ENCODE measurements around the gene RIPOR2.

The RIPOR2 gene

GRCh38 chr6:24924580-24925356, 11.0 kb downstream of the RIPOR2 start:
- Histone ChIP-seq H3K9me3 (ENCODE audit: control extremely low read depth in 1 of 5, control insufficient read depth in 4 of 5, insufficient read depth in 2 of 5, low read depth in 1 of 5, low read length in 4 of 5) (no peaks in the 10 kb centered on the region), H3K27me3 (replicated peaks in 2 of 5; ENCODE audit: control insufficient read depth in 4 of 5, insufficient read depth in 5 of 5, low read length in 4 of 5) (no peaks in the 10 kb centered on the region), H3K4me3 (ENCODE audit: control insufficient read depth in 1 of 7, extremely low read depth in 1 of 7, insufficient read depth in 4 of 7, low read depth in 2 of 7, low read length in 6 of 7) (no peak overlapping the region), H3K27ac (ENCODE audit: insufficient read depth in 1 of 2, low read depth in 1 of 2, low read length in 2 of 2, poor library complexity in 1 of 2, severe bottlenecking in 2 of 2) (no peak overlapping the region), H3K4me1 (ENCODE audit: control extremely low read depth in 1 of 4, control insufficient read depth in 4 of 4, insufficient read depth in 4 of 4, low read length in 3 of 4) (peaks cover 12 to 43% (median 18%) of the 10 kb centered on the region in 4 experiments), H3K36me3 (ENCODE audit: control insufficient read depth in 4 of 4, insufficient read depth in 4 of 4, low read length in 3 of 4) (peaks cover 0 to 3% (median 1%) of the 10 kb centered on the region in 4 experiments)
- 76% methylated on average over 2 of the region's 2 CpGs for WGBS (ENCODE audit: insufficient coverage)
- DNase-seq: peak in 2 of 3 donors; percentile 28 to 50
- ChIA-PET POLR2A (no interaction called here), CTCF (interaction anchor here (1.0 to 2.3 kb wide), 11 partner anchors 9 to 299 kb away, joined by 3 to 9 read pairs (median 3); partner anchors contain the start of gene RIPOR2)

GRCh38 chr6:24923885-24924401, 11.8 kb downstream of the RIPOR2 start:
- no peak for DNase-seq
- ChIA-PET POLR2A (no interaction called here), CTCF (interaction anchor here (0.5 to 2.0 kb wide), 7 partner anchors 10 to 300 kb away, joined by 3 to 9 read pairs (median 3); no protein-coding TSS in a partner anchor)
- H3K4me3 ChIP-seq (ENCODE audit: control insufficient read depth in 1 of 7, extremely low read depth in 1 of 7, insufficient read depth in 4 of 7, low read depth in 2 of 7, low read length in 6 of 7): no peak overlapping the region
- WGBS (ENCODE audit: insufficient coverage): 98% methylated on average over 6 of the region's 8 CpGs
- peaks cover 0 to 3% (median 1%) of the 10 kb centered on the region in 4 experiments for H3K36me3 ChIP-seq (ENCODE audit: control insufficient read depth in 4 of 4, insufficient read depth in 4 of 4, low read length in 3 of 4)
- H3K27me3 ChIP-seq (replicated peaks in 2 of 5; ENCODE audit: control insufficient read depth in 4 of 5, insufficient read depth in 5 of 5, low read length in 4 of 5): no peaks in the 10 kb centered on the region
- H3K27ac ChIP-seq (ENCODE audit: insufficient read depth in 1 of 2, low read depth in 1 of 2, low read length in 2 of 2, poor library complexity in 1 of 2, severe bottlenecking in 2 of 2): no peak overlapping the region
- peaks cover 16 to 44% (median 25%) of the 10 kb centered on the region in 4 experiments for H3K4me1 ChIP-seq (ENCODE audit: control extremely low read depth in 1 of 4, control insufficient read depth in 4 of 4, insufficient read depth in 4 of 4, low read length in 3 of 4)
- H3K9me3 ChIP-seq (ENCODE audit: control extremely low read depth in 1 of 5, control insufficient read depth in 4 of 5, insufficient read depth in 2 of 5, low read depth in 1 of 5, low read length in 4 of 5): no peaks in the 10 kb centered on the region

GRCh38 chr6:24922814-24923213, 12.9 kb downstream of the RIPOR2 start:
- ChIA-PET POLR2A (no interaction called here), CTCF (interaction anchor here (6.5 kb wide), 1 partner anchor 13 kb away, joined by 46 read pairs; no protein-coding TSS in a partner anchor)
- Histone ChIP-seq H3K9me3 (ENCODE audit: control extremely low read depth in 1 of 5, control insufficient read depth in 4 of 5, insufficient read depth in 2 of 5, low read depth in 1 of 5, low read length in 4 of 5) (no peaks in the 10 kb centered on the region), H3K27ac (ENCODE audit: insufficient read depth in 1 of 2, low read depth in 1 of 2, low read length in 2 of 2, poor library complexity in 1 of 2, severe bottlenecking in 2 of 2) (no peak overlapping the region), H3K36me3 (ENCODE audit: control insufficient read depth in 4 of 4, insufficient read depth in 4 of 4, low read length in 3 of 4) (peaks cover 0 to 4% (median 2%) of the 10 kb centered on the region in 4 experiments), H3K27me3 (replicated peaks in 2 of 5; ENCODE audit: control insufficient read depth in 4 of 5, insufficient read depth in 5 of 5, low read length in 4 of 5) (no peaks in the 10 kb centered on the region), H3K4me3 (ENCODE audit: control insufficient read depth in 1 of 7, extremely low read depth in 1 of 7, insufficient read depth in 4 of 7, low read depth in 2 of 7, low read length in 6 of 7) (no peak overlapping the region), H3K4me1 (ENCODE audit: control extremely low read depth in 1 of 4, control insufficient read depth in 4 of 4, insufficient read depth in 4 of 4, low read length in 3 of 4) (peaks cover 23 to 52% (median 31%) of the 10 kb centered on the region in 4 experiments)
- WGBS (ENCODE audit: insufficient coverage): no CpG with 5 or more reads among the region's 2 CpGs
- DNase-seq: no peak

- peaks cover 23 to 52% (median 31%) of the 10 kb centered on the region in 4 experiments for H3K4me1 ChIP-seq (ENCODE audit: control extremely low read depth in 1 of 4, control insufficient read depth in 4 of 4, insufficient read depth in 4 of 4, low read length in 3 of 4)
These were observed 13.6 kb downstream of the RIPOR2 start for GRCh38 chr6:24922170-24922569.

GRCh38 chr6:24920136-24920535, 15.6 kb downstream of the RIPOR2 start:
- Histone ChIP-seq H3K36me3 (ENCODE audit: control insufficient read depth in 4 of 4, insufficient read depth in 4 of 4, low read length in 3 of 4) (peaks cover 0 to 12% (median 7%) of the 10 kb centered on the region in 4 experiments), H3K4me3 (ENCODE audit: control insufficient read depth in 1 of 7, extremely low read depth in 1 of 7, insufficient read depth in 4 of 7, low read depth in 2 of 7, low read length in 6 of 7) (no peak overlapping the region), H3K27ac (ENCODE audit: insufficient read depth in 1 of 2, low read depth in 1 of 2, low read length in 2 of 2, poor library complexity in 1 of 2, severe bottlenecking in 2 of 2) (no peak overlapping the region), H3K4me1 (ENCODE audit: control extremely low read depth in 1 of 4, control insufficient read depth in 4 of 4, insufficient read depth in 4 of 4, low read length in 3 of 4) (peaks cover 23 to 44% (median 28%) of the 10 kb centered on the region in 4 experiments), H3K9me3 (ENCODE audit: control extremely low read depth in 1 of 5, control insufficient read depth in 4 of 5, insufficient read depth in 2 of 5, low read depth in 1 of 5, low read length in 4 of 5) (no peaks in the 10 kb centered on the region), H3K27me3 (replicated peaks in 2 of 5; ENCODE audit: control insufficient read depth in 4 of 5, insufficient read depth in 5 of 5, low read length in 4 of 5) (no peaks in the 10 kb centered on the region)
- POLR2A ChIA-PET: no interaction called here
- CTCF ChIA-PET: interaction anchor here (0.9 to 6.5 kb wide), 11 partner anchors 10 to 107 kb away, joined by 3 to 46 read pairs (median 4); partner anchors contain the start of gene RIPOR2
- DNase-seq: no peak

More at GRCh38 chr6:24922170-24922569, 13.6 kb downstream of the RIPOR2 start:
- Histone ChIP-seq H3K9me3 (ENCODE audit: control extremely low read depth in 1 of 5, control insufficient read depth in 4 of 5, insufficient read depth in 2 of 5, low read depth in 1 of 5, low read length in 4 of 5) (no peaks in the 10 kb centered on the region), H3K4me3 (ENCODE audit: control insufficient read depth in 1 of 7, extremely low read depth in 1 of 7, insufficient read depth in 4 of 7, low read depth in 2 of 7, low read length in 6 of 7) (no peak overlapping the region), H3K36me3 (ENCODE audit: control insufficient read depth in 4 of 4, insufficient read depth in 4 of 4, low read length in 3 of 4) (peaks cover 0 to 5% (median 2%) of the 10 kb centered on the region in 4 experiments), H3K27ac (ENCODE audit: insufficient read depth in 1 of 2, low read depth in 1 of 2, low read length in 2 of 2, poor library complexity in 1 of 2, severe bottlenecking in 2 of 2) (no peak overlapping the region), H3K27me3 (replicated peaks in 2 of 5; ENCODE audit: control insufficient read depth in 4 of 5, insufficient read depth in 5 of 5, low read length in 4 of 5) (no peaks in the 10 kb centered on the region)
- peak in 1 of 3 donors; percentile 32 for DNase-seq
- WGBS (ENCODE audit: insufficient coverage): 35% methylated on average over 3 of the region's 4 CpGs
- POLR2A ChIA-PET: no interaction called here
- CTCF ChIA-PET: interaction anchor here (0.8 to 6.5 kb wide), 3 partner anchors 12 to 95 kb away, joined by 3 to 46 read pairs (median 3); no protein-coding TSS in a partner anchor

GRCh38 chr6:24919056-24919892, 16.5 kb downstream of the RIPOR2 start:
- no peaks in the 10 kb centered on the region for H3K9me3 ChIP-seq (ENCODE audit: control extremely low read depth in 1 of 5, control insufficient read depth in 4 of 5, insufficient read depth in 2 of 5, low read depth in 1 of 5, low read length in 4 of 5)
- H3K27ac ChIP-seq (ENCODE audit: insufficient read depth in 1 of 2, low read depth in 1 of 2, low read length in 2 of 2, poor library complexity in 1 of 2, severe bottlenecking in 2 of 2): peak overlapping the region in 1 of 2 experiments; percentile 28
- POLR2A ChIA-PET: interaction anchor here (0.7 to 1.1 kb wide), 2 partner anchors 33 to 42 kb away, joined by 3 read pairs; no protein-coding TSS in a partner anchor
- 28% methylated on average over 6 of the region's 12 CpGs for WGBS (ENCODE audit: insufficient coverage)
- DNase-seq: peak in 2 of 3 donors; percentile 65 to 82
- H3K27me3 ChIP-seq (replicated peaks in 2 of 5; ENCODE audit: control insufficient read depth in 4 of 5, insufficient read depth in 5 of 5, low read length in 4 of 5): no peaks in the 10 kb centered on the region
- H3K4me3 ChIP-seq (ENCODE audit: control insufficient read depth in 1 of 7, extremely low read depth in 1 of 7, insufficient read depth in 4 of 7, low read depth in 2 of 7, low read length in 6 of 7): peak overlapping the region in 3 of 7 experiments; percentile 0 to 44 (median 27)
- peaks cover 23 to 40% (median 26%) of the 10 kb centered on the region in 4 experiments for H3K4me1 ChIP-seq (ENCODE audit: control extremely low read depth in 1 of 4, control insufficient read depth in 4 of 4, insufficient read depth in 4 of 4, low read length in 3 of 4)
- peaks cover 0 to 12% (median 7%) of the 10 kb centered on the region in 4 experiments for H3K36me3 ChIP-seq (ENCODE audit: control insufficient read depth in 4 of 4, insufficient read depth in 4 of 4, low read length in 3 of 4)
- CTCF ChIA-PET: interaction anchor here (0.6 to 6.5 kb wide), 12 partner anchors 9 to 90 kb away, joined by 3 to 46 read pairs (median 4); partner anchors contain the start of gene RIPOR2

Measured in common myeloid progenitor, CD34-positive (primary cell).